ENCODE results near the gene AGBL2. TPM values are rescaled to one million over a fixed set of nuclear protein-coding genes. Genes with fewer than 3 reads are reported as not detected.
"Not testable (repeated sequence)": the region's sequence is repeated elsewhere in the genome, so short reads cannot be mapped to it uniquely, and the experiment has no call there.

AGBL2 gene
- polyA plus RNA-seq, 1 donor from 2014 or later = 1.4 TPM

- Mint-ChIP-seq H3K9me3 (no peaks in the 10 kb centered on the region), H3K27ac (peak overlapping the region; percentile 98 to 99 (median 99)), H3K4me1 (peaks cover 11 to 25% (median 14%) of the 10 kb centered on the region in 3 donors), H3K36me3 (peaks cover 1% of the 10 kb centered on the region), H3K27me3 (no peaks in the 10 kb centered on the region), H3K4me3 (peak overlapping the region; percentile 94 to 100 (median 100))
Observed at GRCh38 chr11:47714554-47715081, 551 bp downstream of the AGBL2 start.

- Mint-ChIP-seq H3K9me3 (no peaks in the 10 kb centered on the region), H3K27ac (peak overlapping the region in 1 of 3 donors; percentile 28), H3K4me1 (peaks cover 12 to 25% (median 14%) of the 10 kb centered on the region in 3 donors), H3K4me3 (no peak overlapping the region), H3K36me3 (peaks cover 7% of the 10 kb centered on the region), H3K27me3 (no peaks in the 10 kb centered on the region)
Observed at GRCh38 chr11:47711816-47712215, 3.4 kb downstream of the AGBL2 start.

- Mint-ChIP-seq H3K4me3 (no peak overlapping the region), H3K9me3 (no peaks in the 10 kb centered on the region), H3K4me1 (peaks cover 10 to 23% (median 12%) of the 10 kb centered on the region in 3 donors), H3K36me3 (peaks cover 7% of the 10 kb centered on the region), H3K27me3 (no peaks in the 10 kb centered on the region), H3K27ac (peak overlapping the region in 1 of 3 donors; percentile 28)
Observed at GRCh38 chr11:47711225-47711624, 3.9 kb downstream of the AGBL2 start.

- peak overlapping the region in 1 of 3 donors; percentile 7 for H3K27ac Mint-ChIP-seq
- not testable (repeated sequence) for H3K36me3 Mint-ChIP-seq, H3K9me3 Mint-ChIP-seq, H3K27me3 Mint-ChIP-seq, H3K4me3 Mint-ChIP-seq, H3K4me1 Mint-ChIP-seq
Observed at GRCh38 chr11:47707275-47707786, 7.8 kb downstream of the AGBL2 start.

GRCh38 chr11:47705721-47706120 lies 9.4 kb downstream of the AGBL2 start:
- Mint-ChIP-seq H3K9me3 (no peaks in the 10 kb centered on the region), H3K27ac (peak overlapping the region in 1 of 3 donors; percentile 74), H3K4me1 (peaks cover 0 to 1% (median 0%) of the 10 kb centered on the region in 3 donors), H3K36me3 (peaks cover 7% of the 10 kb centered on the region), H3K4me3 (no peak overlapping the region), H3K27me3 (no peaks in the 10 kb centered on the region)

GRCh38 chr11:47691979-47692378 lies 23.2 kb downstream of the AGBL2 start:
- Mint-ChIP-seq H3K4me1 (no peaks in the 10 kb centered on the region), H3K27me3 (no peaks in the 10 kb centered on the region), H3K36me3 (no peaks in the 10 kb centered on the region), H3K9me3 (no peaks in the 10 kb centered on the region), H3K4me3 (no peak overlapping the region), H3K27ac (no peak overlapping the region)

- Mint-ChIP-seq H3K9me3 (no peaks in the 10 kb centered on the region), H3K27ac (no peak overlapping the region), H3K4me3 (no peak overlapping the region), H3K4me1 (no peaks in the 10 kb centered on the region), H3K27me3 (no peaks in the 10 kb centered on the region), H3K36me3 (no peaks in the 10 kb centered on the region)
Observed at GRCh38 chr11:47689480-47689879, 25.7 kb downstream of the AGBL2 start.

GRCh38 chr11:47688991-47689390 lies 26.2 kb downstream of the AGBL2 start:
- Mint-ChIP-seq H3K27me3 (no peaks in the 10 kb centered on the region), H3K36me3 (no peaks in the 10 kb centered on the region), H3K4me3 (no peak overlapping the region), H3K9me3 (no peaks in the 10 kb centered on the region), H3K27ac (no peak overlapping the region), H3K4me1 (no peaks in the 10 kb centered on the region)

- no peaks in the 10 kb centered on the region for H3K9me3 Mint-ChIP-seq
- H3K27me3 Mint-ChIP-seq = no peaks in the 10 kb centered on the region
- H3K36me3 Mint-ChIP-seq = no peaks in the 10 kb centered on the region
- H3K27ac Mint-ChIP-seq = no peak overlapping the region
- no peak overlapping the region for H3K4me3 Mint-ChIP-seq
- no peaks in the 10 kb centered on the region for H3K4me1 Mint-ChIP-seq
Observed at GRCh38 chr11:47688111-47688510, 27.1 kb downstream of the AGBL2 start.

- H3K9me3 Mint-ChIP-seq, H3K27me3 Mint-ChIP-seq, H3K4me1 Mint-ChIP-seq, H3K27ac Mint-ChIP-seq, H3K36me3 Mint-ChIP-seq, H3K4me3 Mint-ChIP-seq: not testable (repeated sequence)
Observed at GRCh38 chr11:47686704-47687103, 28.5 kb downstream of the AGBL2 start.

GRCh38 chr11:47686151-47686550 lies 29.0 kb downstream of the AGBL2 start:
- Mint-ChIP-seq H3K4me3 (no peak overlapping the region), H3K27ac (peak overlapping the region in 1 of 3 donors; percentile 40), H3K9me3 (no peaks in the 10 kb centered on the region), H3K36me3 (peaks cover 2% of the 10 kb centered on the region), H3K4me1 (peaks cover 2 to 6% (median 4%) of the 10 kb centered on the region in 3 donors), H3K27me3 (no peaks in the 10 kb centered on the region)

- Mint-ChIP-seq H3K4me1 (no peaks in the 10 kb centered on the region), H3K36me3 (peaks cover 3% of the 10 kb centered on the region), H3K27me3 (no peaks in the 10 kb centered on the region), H3K9me3 (no peaks in the 10 kb centered on the region), H3K4me3 (no peak overlapping the region), H3K27ac (peak overlapping the region in 1 of 3 donors; percentile 73)
Observed at GRCh38 chr11:47675851-47676250, 39.3 kb downstream of the AGBL2 start.

- Mint-ChIP-seq H3K9me3 (no peaks in the 10 kb centered on the region), H3K27ac (peak overlapping the region in 1 of 3 donors; percentile 4), H3K27me3 (no peaks in the 10 kb centered on the region), H3K36me3 (peaks cover 3% of the 10 kb centered on the region), H3K4me3 (peak overlapping the region in 1 of 4 donors; percentile 29), H3K4me1 (no peaks in the 10 kb centered on the region)
Observed at GRCh38 chr11:47672283-47672730, 42.9 kb downstream of the AGBL2 start.

GRCh38 chr11:47669856-47670255 lies 45.3 kb downstream of the AGBL2 start:
- no peaks in the 10 kb centered on the region for H3K36me3 Mint-ChIP-seq

GRCh38 chr11:47668665-47669064 lies 46.5 kb downstream of the AGBL2 start:
- Mint-ChIP-seq H3K27me3 (no peaks in the 10 kb centered on the region), H3K36me3 (peaks cover 2% of the 10 kb centered on the region), H3K4me3 (no peak overlapping the region), H3K27ac (no peak overlapping the region), H3K9me3 (no peaks in the 10 kb centered on the region), H3K4me1 (no peaks in the 10 kb centered on the region)

More at GRCh38 chr11:47669856-47670255, 45.3 kb downstream of the AGBL2 start:
- H3K9me3 Mint-ChIP-seq = no peaks in the 10 kb centered on the region
- no peak overlapping the region for H3K27ac Mint-ChIP-seq
- H3K4me3 Mint-ChIP-seq = no peak overlapping the region
- no peaks in the 10 kb centered on the region for H3K4me1 Mint-ChIP-seq
- no peaks in the 10 kb centered on the region for H3K27me3 Mint-ChIP-seq

- no peak overlapping the region for H3K4me3 Mint-ChIP-seq
Observed at GRCh38 chr11:47667555-47667954, 47.6 kb downstream of the AGBL2 start.

More at GRCh38 chr11:47667555-47667954, 47.6 kb downstream of the AGBL2 start:
- H3K27ac Mint-ChIP-seq = no peak overlapping the region
- no peaks in the 10 kb centered on the region for H3K9me3 Mint-ChIP-seq
- H3K27me3 Mint-ChIP-seq = no peaks in the 10 kb centered on the region
- H3K36me3 Mint-ChIP-seq = peaks cover 2% of the 10 kb centered on the region
- peaks cover 0 to 3% (median 0%) of the 10 kb centered on the region in 3 donors for H3K4me1 Mint-ChIP-seq

Data from IgD-negative memory B cell (primary cell).